RKO (cell line): Measurements from ENCODE around the gene ITGA3.
"Not testable (repeated sequence)": the region's sequence is repeated elsewhere in the genome, so short reads cannot be mapped to it uniquely, and the experiment has no call there.

Experiments used
- DNase-seq: peaks from one replicate; pipeline ENCODE4 v3.0.0-alpha.2; 2016; ENCODE audit warnings: low spot score

Gene ITGA3

GRCh38 chr17:50035421-50035879 lies 20.5 kb upstream of the ITGA3 start:
- no peak for DNase-seq

- DNase-seq: no peak
Measured at GRCh38 chr17:50035945-50036344, 20.0 kb upstream of the ITGA3 start.

GRCh38 chr17:50036455-50037261 lies 19.3 kb upstream of the ITGA3 start:
- DNase-seq: no peak

- no peak for DNase-seq
Measured at GRCh38 chr17:50037321-50038107, 18.4 kb upstream of the ITGA3 start.

GRCh38 chr17:50039058-50039457 lies 16.9 kb upstream of the ITGA3 start:
- DNase-seq: no peak

GRCh38 chr17:50040496-50040895 lies 15.4 kb upstream of the ITGA3 start:
- DNase-seq: not testable (repeated sequence)

GRCh38 chr17:50042211-50042610 lies 13.7 kb upstream of the ITGA3 start:
- no peak for DNase-seq

GRCh38 chr17:50043290-50044148 lies 12.4 kb upstream of the ITGA3 start:
- DNase-seq: no peak

- DNase-seq: no peak
Measured at GRCh38 chr17:50044483-50044882, 11.4 kb upstream of the ITGA3 start.

GRCh38 chr17:50045154-50045553 lies 10.8 kb upstream of the ITGA3 start:
- DNase-seq: no peak

GRCh38 chr17:50046179-50046578 lies 9.7 kb upstream of the ITGA3 start:
- DNase-seq: no peak

- no peak for DNase-seq
Measured at GRCh38 chr17:50046667-50047066, 9.2 kb upstream of the ITGA3 start.

GRCh38 chr17:50047083-50047482 lies 8.8 kb upstream of the ITGA3 start:
- DNase-seq: no peak

- DNase-seq: peak; percentile 72
Measured at GRCh38 chr17:50047488-50048126, 8.3 kb upstream of the ITGA3 start.

GRCh38 chr17:50048146-50048720 lies 7.7 kb upstream of the ITGA3 start:
- no peak for DNase-seq

GRCh38 chr17:50048988-50049387 lies 6.9 kb upstream of the ITGA3 start:
- no peak for DNase-seq

GRCh38 chr17:50049636-50050035 lies 6.3 kb upstream of the ITGA3 start:
- DNase-seq: no peak

GRCh38 chr17:50050431-50051032 lies 5.4 kb upstream of the ITGA3 start:
- DNase-seq: no peak

GRCh38 chr17:50051082-50051576 lies 4.8 kb upstream of the ITGA3 start:
- peak; percentile 86 for DNase-seq

GRCh38 chr17:50051606-50052005 lies 4.3 kb upstream of the ITGA3 start:
- DNase-seq: no peak
